HK-2 (cell line): ENCODE data around the gene ADGRG1.

Experiments
- DNase-seq: peaks from one replicate; pipeline ENCODE4 v3.0.0-alpha.2; 2018; ENCODE audit not compliant: unreplicated experiment

Gene ADGRG1

DNA sequence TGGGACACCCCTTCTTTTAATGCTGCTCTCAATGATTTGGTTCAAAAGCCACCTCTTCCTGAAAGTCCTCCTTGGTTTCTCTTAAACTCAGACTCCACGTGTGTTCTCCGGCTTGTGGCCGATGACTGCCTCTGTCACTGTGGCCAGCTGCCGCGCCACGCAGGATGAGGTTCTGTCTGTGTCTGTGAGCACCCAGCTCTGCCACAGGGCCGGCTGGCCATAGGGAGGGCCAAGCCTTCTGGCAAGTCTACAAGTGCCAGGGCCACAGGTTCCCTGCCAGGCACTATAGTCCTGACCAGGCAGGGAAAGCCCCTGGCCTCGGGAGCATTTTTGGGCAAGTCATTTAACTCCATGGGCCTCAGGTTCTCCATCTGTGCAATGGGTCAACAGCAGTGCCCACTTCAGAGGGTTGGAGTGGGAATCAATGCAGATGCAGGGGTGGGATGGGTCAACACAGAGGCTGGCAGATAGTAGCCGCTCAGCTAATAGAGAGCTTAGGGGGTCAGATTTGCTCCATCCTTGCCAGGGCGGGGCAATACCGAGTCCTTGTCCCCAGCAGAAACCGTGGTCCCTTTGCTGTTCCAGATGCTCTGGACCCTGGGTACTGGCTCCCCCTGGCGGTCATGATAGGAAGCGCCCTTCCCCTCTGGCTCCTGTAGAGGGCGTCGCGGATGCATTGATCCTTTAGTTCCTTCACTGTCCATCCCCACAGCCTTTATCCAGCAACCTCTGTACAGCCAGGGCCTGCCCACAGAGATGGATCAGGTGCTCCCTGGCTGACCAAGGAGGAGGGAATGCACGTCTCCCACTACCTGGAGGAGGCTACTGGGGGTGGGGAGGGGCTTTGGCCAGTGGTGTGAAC lies 20.4 kb downstream of the ADGRG1 start:
- DNase-seq = peak; percentile 93

GRCh38 chr16:57649443-57649751 lies 21.0 kb downstream of the ADGRG1 start:
- no peak for DNase-seq

DNA sequence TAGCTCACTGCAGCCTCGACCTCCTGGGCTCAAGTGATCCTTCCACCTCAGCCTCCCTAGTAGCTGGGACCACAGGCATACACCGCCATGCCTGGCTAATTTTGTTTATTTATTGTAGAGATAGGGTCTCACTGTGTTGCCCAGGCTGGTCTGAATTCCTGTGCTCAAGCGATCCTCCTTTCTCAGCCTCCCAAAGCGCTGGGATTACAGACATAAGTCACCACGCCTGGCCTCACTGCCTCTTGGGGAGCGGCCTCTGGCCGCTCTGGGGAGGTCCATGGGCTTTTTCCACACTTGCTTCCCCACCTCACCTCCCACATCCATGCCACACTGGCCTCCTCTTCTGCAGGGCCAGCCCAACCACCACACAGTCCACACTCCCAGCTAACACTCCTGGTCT lies 21.4 kb downstream of the ADGRG1 start:
- DNase-seq = no peak

- no peak for DNase-seq
Observed at GRCh38 chr16:57651344-57652333, 23.2 kb downstream of the ADGRG1 start.

- DNase-seq = no peak
Observed at GRCh38 chr16:57652695-57653471, 24.5 kb downstream of the ADGRG1 start.

DNA sequence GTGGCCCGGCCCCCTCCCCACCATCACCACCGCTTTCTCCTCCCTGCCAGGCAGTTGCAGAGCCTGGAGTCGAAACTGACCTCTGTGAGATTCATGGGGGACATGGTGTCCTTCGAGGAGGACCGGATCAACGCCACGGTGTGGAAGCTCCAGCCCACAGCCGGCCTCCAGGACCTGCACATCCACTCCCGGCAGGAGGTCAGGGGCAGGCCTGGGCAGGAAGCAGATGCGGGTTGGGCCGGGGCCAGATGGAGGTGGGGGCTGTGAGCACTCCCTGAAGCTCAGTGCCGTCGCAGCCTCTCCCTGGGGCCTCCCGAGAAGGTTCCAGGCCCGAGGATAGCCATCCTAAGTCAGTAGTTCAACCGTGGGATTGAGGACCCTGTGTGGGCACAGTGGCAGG lies 25.5 kb downstream of the ADGRG1 start:
- no peak for DNase-seq

- DNase-seq = no peak
Observed at GRCh38 chr16:57656342-57656955, 28.0 kb downstream of the ADGRG1 start.

- no peak for DNase-seq
Observed at GRCh38 chr16:57657228-57657627, 28.8 kb downstream of the ADGRG1 start.

DNA sequence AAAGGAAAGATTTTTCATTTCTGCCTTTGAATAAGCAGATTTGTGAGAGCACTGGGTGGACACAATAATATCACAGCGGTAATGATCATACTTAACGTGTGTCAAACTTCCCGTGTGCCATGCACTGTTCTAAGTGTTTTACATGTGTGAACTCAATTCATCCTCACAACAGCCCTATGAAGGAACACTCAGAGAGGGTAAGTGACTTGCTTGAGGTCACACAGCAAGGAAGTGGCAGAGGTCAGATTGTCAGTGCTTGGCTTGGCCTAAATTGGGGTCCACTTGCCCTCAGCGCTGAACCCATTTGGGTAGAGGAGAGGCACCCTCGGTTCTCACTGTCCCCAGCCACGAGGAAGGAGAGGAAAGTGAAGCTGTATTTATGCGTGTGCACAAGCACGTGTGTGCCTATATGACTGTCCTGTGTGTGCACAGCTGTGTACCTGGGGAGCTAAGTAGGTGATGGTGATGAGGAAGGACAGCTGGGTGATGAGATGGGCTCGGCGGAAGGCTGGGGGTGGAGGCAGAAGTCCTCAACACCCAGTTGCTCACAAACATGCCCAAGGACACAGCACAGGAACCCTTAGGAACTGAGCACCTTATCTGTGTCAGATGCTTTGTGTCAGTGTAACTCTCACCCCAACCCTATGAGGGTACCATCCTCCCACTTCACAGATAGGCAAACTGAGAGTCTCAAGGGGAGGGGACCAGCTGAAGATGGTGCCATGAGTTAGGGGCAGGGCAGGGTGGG lies 29.9 kb downstream of the ADGRG1 start:
- no peak for DNase-seq

DNA sequence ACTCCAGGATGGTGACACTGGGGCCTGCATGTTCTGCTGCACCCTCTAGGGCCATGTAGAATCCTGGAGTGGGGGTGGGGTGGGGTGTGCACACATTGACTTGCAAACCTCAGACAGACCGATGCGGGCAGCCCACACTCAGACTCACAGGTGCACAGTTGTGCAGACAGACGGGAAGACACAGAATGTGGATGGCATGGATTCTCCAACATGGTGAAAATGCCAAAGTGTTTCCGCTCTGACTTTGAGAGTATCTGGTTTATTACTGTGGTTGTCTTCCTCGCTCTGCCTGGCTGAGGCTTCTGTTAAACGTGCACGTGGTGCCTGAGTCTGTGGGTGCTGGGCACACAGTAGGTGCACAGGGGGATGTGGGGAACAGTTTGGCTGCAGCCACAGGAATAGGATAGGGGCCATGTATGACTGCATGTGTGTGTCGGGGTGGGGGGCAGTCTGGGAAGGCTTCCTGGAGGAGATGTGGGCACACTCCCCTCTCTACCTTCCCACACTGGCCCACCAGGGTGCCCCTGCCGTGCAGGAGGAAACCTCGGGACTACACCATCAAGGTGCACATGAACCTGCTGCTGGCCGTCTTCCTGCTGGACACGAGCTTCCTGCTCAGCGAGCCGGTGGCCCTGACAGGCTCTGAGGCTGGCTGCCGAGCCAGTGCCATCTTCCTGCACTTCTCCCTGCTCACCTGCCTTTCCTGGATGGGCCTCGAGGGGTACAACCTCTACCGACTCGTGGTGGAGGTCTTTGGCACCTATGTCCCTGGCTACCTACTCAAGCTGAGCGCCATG lies 30.6 kb downstream of the ADGRG1 start:
- DNase-seq = no peak

DNA sequence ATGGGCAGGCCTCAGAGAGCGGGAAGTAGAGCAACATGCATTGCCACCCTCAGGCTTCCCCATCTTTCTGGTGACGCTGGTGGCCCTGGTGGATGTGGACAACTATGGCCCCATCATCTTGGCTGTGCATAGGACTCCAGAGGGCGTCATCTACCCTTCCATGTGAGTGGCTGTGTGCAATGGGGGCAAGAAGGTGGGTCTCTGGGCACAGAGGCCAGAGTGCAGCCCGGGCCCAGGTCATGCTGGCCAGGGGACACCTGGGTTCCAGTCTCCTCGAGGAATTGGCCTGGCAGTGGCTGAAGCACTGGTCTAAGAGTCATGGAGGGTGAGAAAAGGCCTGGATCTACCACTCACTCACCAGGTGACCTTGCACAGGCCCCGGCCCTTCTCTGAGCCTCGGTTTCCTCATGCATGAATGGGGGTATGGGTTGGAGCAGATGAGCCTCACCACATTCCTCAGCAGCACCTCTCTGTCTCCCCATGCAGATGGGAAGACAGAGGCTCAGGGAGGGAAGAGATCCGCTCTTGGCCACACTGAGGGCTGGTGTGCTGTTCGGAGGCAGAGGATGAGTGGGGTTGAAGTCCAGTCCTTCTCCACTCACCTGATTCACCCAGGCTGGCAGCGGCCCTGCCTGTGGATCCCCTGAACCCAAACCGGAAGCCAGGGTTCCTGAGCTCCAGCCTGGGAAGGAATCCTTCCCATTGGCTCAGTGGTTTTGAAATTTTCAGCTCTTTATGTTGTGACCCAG lies 32.5 kb downstream of the ADGRG1 start:
- no peak for DNase-seq

- DNase-seq = no peak
Observed at GRCh38 chr16:57661510-57661909, 33.1 kb downstream of the ADGRG1 start.

DNA sequence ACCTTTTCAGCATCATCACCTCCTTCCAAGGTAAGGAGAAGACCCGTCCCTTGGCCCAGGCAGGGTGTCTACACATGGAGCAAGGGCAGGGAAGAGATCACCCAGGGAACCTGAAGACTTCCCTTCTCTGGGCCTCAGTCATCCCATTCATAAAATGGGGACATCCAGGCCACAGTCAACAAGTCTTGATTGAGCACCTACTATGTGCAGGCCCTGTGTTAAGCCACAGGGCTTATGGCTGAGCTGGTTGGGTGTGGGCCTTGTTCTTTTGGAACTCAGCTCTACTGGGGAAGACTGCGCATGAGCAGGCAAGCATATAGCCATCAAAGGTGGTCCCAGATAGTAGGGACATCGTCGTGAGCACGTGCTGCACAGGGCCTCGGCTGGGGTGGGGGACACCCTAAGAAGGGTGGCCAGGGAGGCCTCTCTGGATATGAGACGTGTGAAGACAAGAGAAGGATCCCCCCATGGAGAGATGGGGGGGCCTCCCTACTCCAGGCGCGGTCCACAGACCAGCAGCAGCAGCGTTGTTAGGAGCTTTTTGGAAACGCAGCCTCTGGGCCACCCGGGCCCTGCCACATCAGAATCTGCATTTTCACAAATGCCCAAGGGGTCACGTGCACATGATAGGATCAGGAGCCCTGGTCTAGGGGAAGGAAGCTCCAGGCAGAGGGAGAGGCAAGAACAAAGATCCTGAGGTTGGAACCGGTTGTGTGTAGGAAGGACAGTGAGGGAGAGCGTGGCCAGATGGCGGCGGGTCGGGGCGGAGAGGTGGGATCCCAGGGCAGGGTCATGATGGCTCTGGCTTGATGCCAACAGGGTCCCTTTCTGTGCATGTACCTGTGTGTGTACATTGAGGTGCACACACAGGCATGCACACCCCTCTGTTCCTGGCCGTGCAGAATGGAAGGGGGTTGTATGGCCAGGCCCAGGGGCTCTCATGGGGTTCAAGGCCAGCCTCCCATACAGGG lies 33.8 kb downstream of the ADGRG1 start:
- DNase-seq = no peak

DNA sequence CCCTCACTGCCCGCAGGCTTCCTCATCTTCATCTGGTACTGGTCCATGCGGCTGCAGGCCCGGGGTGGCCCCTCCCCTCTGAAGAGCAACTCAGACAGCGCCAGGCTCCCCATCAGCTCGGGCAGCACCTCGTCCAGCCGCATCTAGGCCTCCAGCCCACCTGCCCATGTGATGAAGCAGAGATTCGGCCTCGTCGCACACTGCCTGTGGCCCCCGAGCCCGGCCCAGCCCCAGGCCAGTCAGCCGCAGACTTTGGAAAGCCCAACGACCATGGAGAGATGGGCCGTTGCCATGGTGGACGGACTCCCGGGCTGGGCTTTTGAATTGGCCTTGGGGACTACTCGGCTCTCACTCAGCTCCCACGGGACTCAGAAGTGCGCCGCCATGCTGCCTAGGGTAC lies 35.0 kb downstream of the ADGRG1 start:
- DNase-seq = no peak

GRCh38 chr16:57663917-57664661 lies 35.7 kb downstream of the ADGRG1 start:
- no peak for DNase-seq

GRCh38 chr16:57664662-57665025 lies 36.2 kb downstream of the ADGRG1 start:
- DNase-seq = no peak

DNA sequence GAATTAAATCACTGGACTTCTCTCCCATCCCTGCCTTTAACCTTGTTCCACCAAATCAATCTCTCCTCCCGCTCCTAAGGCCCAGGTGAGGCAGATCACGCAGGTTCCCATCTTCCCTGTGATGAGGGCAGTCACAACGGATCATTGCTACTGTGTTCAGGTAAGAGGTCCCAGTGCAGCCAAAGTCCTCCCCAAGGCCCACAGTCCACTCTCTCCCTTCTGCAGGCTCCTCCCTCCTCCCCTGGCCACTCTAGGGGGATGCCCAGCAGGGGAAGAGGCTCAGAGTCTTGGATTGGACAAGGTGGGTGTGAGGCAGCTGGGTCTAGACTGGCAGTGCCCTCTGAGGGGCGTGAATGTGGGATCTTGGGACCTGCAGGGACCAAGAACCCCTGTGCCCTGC lies 37.1 kb downstream of the ADGRG1 start:
- DNase-seq = no peak
